GM12874 (cell line): ENCODE measurements around the gene SLC22A7.

Source experiments
- CTCF ChIP-seq: IDR thresholded peaks from 2 replicates; pipeline ENCODE4 v1.5.1; 2011; ENCODE audit warnings: low read depth, mild to moderate bottlenecking, control low read depth, low read length, moderate library complexity; ENCODE audit not compliant: insufficient read depth

SLC22A7 gene

GRCh38 chr6:43297644-43298564 is at the start of gene SLC22A7:
SLC22A7 (plus strand) TSS chr6:43298260; CDS start chr6:43298359, 99 bp downstream.
- TF ChIP-seq CTCF, result no peak

- no peak for TF ChIP-seq CTCF
Observed at GRCh38 chr6:43248791-43249190, 49.3 kb upstream of the SLC22A7 start.

GRCh38 chr6:43250992-43251373 is 47.1 kb upstream of the SLC22A7 start:
- TF ChIP-seq CTCF, result no peak

- no peak for TF ChIP-seq CTCF
Observed at GRCh38 chr6:43253401-43253800, 44.7 kb upstream of the SLC22A7 start.

GRCh38 chr6:43254138-43254817 is 43.8 kb upstream of the SLC22A7 start:
- no peak for TF ChIP-seq CTCF

GRCh38 chr6:43254846-43255245 is 43.2 kb upstream of the SLC22A7 start:
- TF ChIP-seq CTCF, result no peak

- no peak for TF ChIP-seq CTCF
Observed at GRCh38 chr6:43255408-43256054, 42.5 kb upstream of the SLC22A7 start.
